ENCODE data around the gene KDM6B. TPM values are rescaled to one million over a fixed set of nuclear protein-coding genes. Genes with fewer than 3 reads are reported as not detected.
"Not testable (repeated sequence)": the region's sequence is repeated elsewhere in the genome, so short reads cannot be mapped to it uniquely, and the experiment has no call there.

KDM6B gene
- polyA plus RNA-seq, 1 donor from 2014 or later = 2.5 TPM

- H4K20me1 ChIP-seq (ENCODE audit: insufficient read depth) = no peaks in the 10 kb centered on the region
- no peaks in the 10 kb centered on the region for H3K79me2 ChIP-seq (replicated peaks; ENCODE audit: insufficient read depth, low read length)
- no peak overlapping the region for H2AFZ ChIP-seq (ENCODE audit: low read depth, low read length)
- no peaks in the 10 kb centered on the region for H3K27me3 ChIP-seq (ENCODE audit: insufficient read depth, low read depth, low read length)
- H3K9ac ChIP-seq (ENCODE audit: low read length) = no peak overlapping the region
- no peaks in the 10 kb centered on the region for H3K9me3 ChIP-seq (ENCODE audit: low read length)
- TF ChIP-seq EZH2 (IDR thresholded peaks at IDR 0.05; ENCODE audit: borderline replicate concordance, insufficient read depth, low read length, poor library complexity, severe bottlenecking) (no peak), TAF1 (IDR thresholded peaks at IDR 0.05; ENCODE audit: low read depth) (no peak), POLR2AphosphoS5 (IDR thresholded peaks at IDR 0.05) (no peak), REST (IDR thresholded peaks at IDR 0.05; ENCODE audit: borderline replicate concordance) (no peak), CTCF (IDR thresholded peaks at IDR 0.05; ENCODE audit: poor library complexity, severe bottlenecking) (no peak), RAD21 (conservative IDR thresholded peaks at IDR 0.05) (no peak), SMC3 (conservative IDR thresholded peaks at IDR 0.05; ENCODE audit: poor library complexity) (no peak), MXI1 (conservative IDR thresholded peaks at IDR 0.05; ENCODE audit: poor library complexity, severe bottlenecking) (no peak), EP300 (conservative IDR thresholded peaks at IDR 0.05; ENCODE audit: poor library complexity, severe bottlenecking) (no peak)
- no peaks in the 10 kb centered on the region for H3K9me2 ChIP-seq (ENCODE audit: insufficient read depth, low read length)
- H3K36me3 ChIP-seq (ENCODE audit: insufficient read depth, low read length) = no peaks in the 10 kb centered on the region
- no peak overlapping the region for H3K4me2 ChIP-seq (ENCODE audit: low read length)
- H3F3A ChIP-seq (ENCODE audit: insufficient read depth, low read length, poor library complexity, severe bottlenecking) = no peaks in the 10 kb centered on the region
- H3K27ac ChIP-seq (ENCODE audit: low read length) = no peak overlapping the region
- no peak overlapping the region for H3K4me3 ChIP-seq (ENCODE audit: low read length)
Measured at GRCh38 chr17:7807206-7807605, 26.8 kb upstream of the KDM6B start.

- H4K20me1 ChIP-seq (ENCODE audit: insufficient read depth) = no peaks in the 10 kb centered on the region
- no peaks in the 10 kb centered on the region for H3K9me3 ChIP-seq (ENCODE audit: low read length)
- H3K27me3 ChIP-seq (ENCODE audit: insufficient read depth, low read depth, low read length) = no peaks in the 10 kb centered on the region
- H2AFZ ChIP-seq (ENCODE audit: low read depth, low read length) = no peak overlapping the region
- no peak overlapping the region for H3K27ac ChIP-seq (ENCODE audit: low read length)
- H3K4me3 ChIP-seq (ENCODE audit: low read length) = no peak overlapping the region
- H3F3A ChIP-seq (ENCODE audit: insufficient read depth, low read length, poor library complexity, severe bottlenecking) = no peaks in the 10 kb centered on the region
- no peaks in the 10 kb centered on the region for H3K79me2 ChIP-seq (replicated peaks; ENCODE audit: insufficient read depth, low read length)
- no peaks in the 10 kb centered on the region for H3K9me2 ChIP-seq (ENCODE audit: insufficient read depth, low read length)
- no peak overlapping the region for H3K9ac ChIP-seq (ENCODE audit: low read length)
- no peaks in the 10 kb centered on the region for H3K36me3 ChIP-seq (ENCODE audit: insufficient read depth, low read length)
- TF ChIP-seq REST (IDR thresholded peaks at IDR 0.05; ENCODE audit: borderline replicate concordance) (no peak), MXI1 (conservative IDR thresholded peaks at IDR 0.05; ENCODE audit: poor library complexity, severe bottlenecking) (no peak), TAF1 (IDR thresholded peaks at IDR 0.05; ENCODE audit: low read depth) (no peak), EP300 (conservative IDR thresholded peaks at IDR 0.05; ENCODE audit: poor library complexity, severe bottlenecking) (no peak), POLR2AphosphoS5 (IDR thresholded peaks at IDR 0.05) (no peak)
- H3K4me2 ChIP-seq (ENCODE audit: low read length) = no peak overlapping the region
Measured at GRCh38 chr17:7809086-7809790, 24.8 kb upstream of the KDM6B start.

GRCh38 chr17:7809791-7810343 lies 24.1 kb upstream of the KDM6B start:
- H3F3A ChIP-seq (ENCODE audit: insufficient read depth, low read length, poor library complexity, severe bottlenecking); H3K4me2 ChIP-seq (ENCODE audit: low read length); H2AFZ ChIP-seq (ENCODE audit: low read depth, low read length); H3K79me2 ChIP-seq (replicated peaks; ENCODE audit: insufficient read depth, low read length); H4K20me1 ChIP-seq (ENCODE audit: insufficient read depth); H3K9ac ChIP-seq (ENCODE audit: low read length); H3K9me3 ChIP-seq (ENCODE audit: low read length); H3K27me3 ChIP-seq (ENCODE audit: insufficient read depth, low read depth, low read length); H3K27ac ChIP-seq (ENCODE audit: low read length); H3K36me3 ChIP-seq (ENCODE audit: insufficient read depth, low read length); H3K9me2 ChIP-seq (ENCODE audit: insufficient read depth, low read length); H3K4me3 ChIP-seq (ENCODE audit: low read length): not testable (repeated sequence)

Measured in neural cell (in vitro differentiated cells).